Heart left ventricle (tissue), 13 donors: ENCODE measurements around the gene FOXC1.

Experiments used
- CTCF ChIP-seq, 12 donors: fragments of 200-600 bp; sonication (generic) in 4 of 12; IDR thresholded peaks; one replicate each; pipeline versions ENCODE4 v1.5.0 to v1.8.0; 2018 to 2022; ENCODE audit warnings: antibody characterized with exemption in 12 of 12, mild to moderate bottlenecking in 5 of 12
- POLR2A ChIP-seq, 2 donors: fragments of 450-650 bp; IDR thresholded peaks; one replicate each; pipeline ENCODE4 v1.6.1; 2017; ENCODE audit warnings: antibody characterized with exemption in 2 of 2, mild to moderate bottlenecking in 2 of 2, moderate library complexity in 2 of 2
- donor health status: ischemic (EF 13 %, LVEDD 7.1; RV severe dilation, severe dysfunction).
- donor health status: DM: no; HTN: yes; CAD: no.
- donor health status: DM: no; HTN: no; CAD: no.
- donor health status: ischemic (EF 25% LVEDD 6.9; RV normal size, moderate dysfunction).
- donor health status: ischemic (EF 25% LVEDD 5.7; RV mildly dilated, moderate dysfunction).
- donor health status: ischemic (EF 35%, LVEDD 5.7; RV mildly dilated, moderate dysfunction).
- donor health status: nonischemic (EF 11% LVEDD 7.7; RV severe dilation, severe dysfunction).
- donor health status: DM: yes; HTN: yes; CAD: no.
- donor health status: PGD.
- donor health status: ischemic (EF 29% LVEDD 5.4; RV normal size, mild dysfunction).
- donor health status: nonischemic (EF 23%, LVEDD 6.1; RV moderate dilation, normal function).

GRCh38 chr6:1626481-1626880 is 16.8 kb downstream of the FOXC1 start:
- TF ChIP-seq CTCF (IDR thresholded peaks at IDR 0.05) = no peak
- no peak for TF ChIP-seq POLR2A (IDR thresholded peaks at IDR 0.05)
